DND-41 (cell line): ENCODE results near the gene SH2D7.

Source experiments
- ATAC-seq: fragments of 200-7000 bp; cut with Tn5 transposase; 3 replicates; pipeline ENCODE4 v1.9.1; 2021; ENCODE audit warnings: low read depth; ENCODE audit not compliant: insufficient read depth
- DNase-seq: peaks from one replicate; pipeline ENCODE4 v3.0.0-alpha.2; 2020
- H2AFZ ChIP-seq: 2 replicates; pipeline ENCODE4 v1.6.0; 2012; ENCODE audit warnings: low read depth, low read length
- H3K27ac ChIP-seq: 2 replicates; pipeline ENCODE4 v1.5.1; 2012; ENCODE audit warnings: low read length, inconsistent platforms
- H3K27me3 ChIP-seq: fragments of 200-600 bp; sonication (generic); 2 replicates; pipeline ENCODE4 v1.6.0; 2012; ENCODE audit warnings: low read length, mild to moderate bottlenecking, inconsistent platforms; ENCODE audit not compliant: insufficient read depth, poor library complexity
- H3K36me3 ChIP-seq: 2 replicates; pipeline ENCODE4 v1.5.1; 2012; ENCODE audit warnings: low read length, inconsistent platforms; ENCODE audit not compliant: insufficient read depth
- H3K4me1 ChIP-seq: 2 replicates; pipeline ENCODE4 v1.5.1; 2012; ENCODE audit warnings: mild to moderate bottlenecking, low read length; ENCODE audit not compliant: insufficient read depth
- H3K4me2 ChIP-seq: 2 replicates; pipeline ENCODE4 v1.6.0; 2012; ENCODE audit warnings: mild to moderate bottlenecking, moderate library complexity, low read length, inconsistent platforms; ENCODE audit not compliant: insufficient read depth
- H3K4me3 ChIP-seq, 2 experiments: fragments of 200-600 bp in 1 of 2; shearing (Covaris generic) in 1 of 2; 2 replicates each; pipeline ENCODE4 v1.5.1; 2012 to 2016; ENCODE audit warnings: inconsistent platforms in 2 of 2, low read length in 2 of 2, mild to moderate bottlenecking in 2 of 2, low read depth in 1 of 2, moderate library complexity in 1 of 2
- H3K79me2 ChIP-seq: 2 replicates; pipeline ENCODE4 v1.6.0; 2012; ENCODE audit warnings: low read length, inconsistent platforms; ENCODE audit not compliant: insufficient read depth
- H3K9ac ChIP-seq: 2 replicates; pipeline ENCODE4 v1.6.0; 2012; ENCODE audit warnings: low read depth, mild to moderate bottlenecking, inconsistent platforms, low read length, moderate library complexity
- H3K9me3 ChIP-seq: 2 replicates; pipeline ENCODE4 v1.5.1; 2012; ENCODE audit warnings: low read length, moderate library complexity, mild to moderate bottlenecking, inconsistent platforms; ENCODE audit not compliant: insufficient read depth, severe bottlenecking
- H4K20me1 ChIP-seq: 2 replicates; pipeline ENCODE4 v1.6.0; 2012; ENCODE audit warnings: low read length; ENCODE audit not compliant: insufficient read depth
- EZH2 ChIP-seq: IDR thresholded peaks from 3 replicates; pipeline ENCODE4 v1.6.1; 2012; ENCODE audit warnings: borderline replicate concordance, low read depth, mild to moderate bottlenecking, moderate library complexity, low read length, inconsistent platforms; ENCODE audit not compliant: severe bottlenecking
- TF ChIP-seq, protein P1 (sequence below): IDR thresholded peaks from 2 replicates; pipeline ENCODE4 v1.5.1; 2012; ENCODE audit warnings: borderline replicate concordance, low read length, moderate library complexity, mild to moderate bottlenecking; ENCODE audit not compliant: poor library complexity, severe bottlenecking; ENCODE audit errors: extremely low read depth

SH2D7 gene

DNA sequence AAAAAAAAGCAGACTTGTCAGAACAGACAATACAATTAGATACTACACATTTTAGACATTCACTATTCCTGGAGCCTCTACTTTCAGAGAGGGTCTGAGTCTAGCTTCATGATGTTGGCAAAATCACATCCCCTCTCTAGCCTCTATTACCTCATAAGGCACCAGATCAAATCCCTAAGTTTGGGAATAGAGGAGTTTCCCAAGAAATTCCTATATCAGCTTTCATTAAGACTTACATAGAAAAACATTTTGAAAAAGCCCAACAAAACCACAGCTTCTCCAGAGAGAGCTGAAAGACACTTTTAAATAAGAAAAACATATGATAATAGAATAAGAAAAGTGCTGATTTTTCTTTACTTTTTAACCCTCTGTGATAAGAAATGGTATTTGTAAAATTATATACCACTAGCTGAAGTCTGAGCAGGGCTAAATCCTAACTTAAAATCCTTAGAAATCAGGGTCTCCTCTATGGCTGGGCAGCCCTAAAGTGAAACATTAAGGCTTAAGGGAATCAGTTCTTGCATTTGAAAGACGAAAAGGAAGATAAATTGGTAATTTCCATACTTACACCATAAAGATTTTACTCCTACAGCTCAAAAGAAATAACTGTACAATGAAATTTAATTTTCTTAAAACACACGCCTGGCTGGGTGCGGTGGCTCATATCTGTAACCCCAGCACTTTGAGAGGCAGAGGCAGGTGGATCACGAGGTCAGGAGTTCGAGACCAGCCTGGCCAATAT, 19.1 kb upstream of the SH2D7 start:
- peak overlapping the region; percentile 15; the same call in 1 of the 2 replicates for H3K4me2 ChIP-seq
- no peak overlapping the region for H3K27ac ChIP-seq
- peaks cover 88% of the 10 kb centered on the region for H3K79me2 ChIP-seq
- no peaks in the 10 kb centered on the region for H3K9me3 ChIP-seq
- peaks cover 20% of the 10 kb centered on the region for H4K20me1 ChIP-seq
- no peak overlapping the region for H2AFZ ChIP-seq
- no peaks in the 10 kb centered on the region for H3K27me3 ChIP-seq
- H3K9ac ChIP-seq = no peak overlapping the region
- no peak for DNase-seq
- no peak for ATAC-seq
- no peak overlapping the region for H3K4me3 ChIP-seq
- TF ChIP-seq, protein P1, sequence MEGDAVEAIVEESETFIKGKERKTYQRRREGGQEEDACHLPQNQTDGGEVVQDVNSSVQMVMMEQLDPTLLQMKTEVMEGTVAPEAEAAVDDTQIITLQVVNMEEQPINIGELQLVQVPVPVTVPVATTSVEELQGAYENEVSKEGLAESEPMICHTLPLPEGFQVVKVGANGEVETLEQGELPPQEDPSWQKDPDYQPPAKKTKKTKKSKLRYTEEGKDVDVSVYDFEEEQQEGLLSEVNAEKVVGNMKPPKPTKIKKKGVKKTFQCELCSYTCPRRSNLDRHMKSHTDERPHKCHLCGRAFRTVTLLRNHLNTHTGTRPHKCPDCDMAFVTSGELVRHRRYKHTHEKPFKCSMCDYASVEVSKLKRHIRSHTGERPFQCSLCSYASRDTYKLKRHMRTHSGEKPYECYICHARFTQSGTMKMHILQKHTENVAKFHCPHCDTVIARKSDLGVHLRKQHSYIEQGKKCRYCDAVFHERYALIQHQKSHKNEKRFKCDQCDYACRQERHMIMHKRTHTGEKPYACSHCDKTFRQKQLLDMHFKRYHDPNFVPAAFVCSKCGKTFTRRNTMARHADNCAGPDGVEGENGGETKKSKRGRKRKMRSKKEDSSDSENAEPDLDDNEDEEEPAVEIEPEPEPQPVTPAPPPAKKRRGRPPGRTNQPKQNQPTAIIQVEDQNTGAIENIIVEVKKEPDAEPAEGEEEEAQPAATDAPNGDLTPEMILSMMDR = no peak
- no peak for TF ChIP-seq EZH2
- peaks cover 17% of the 10 kb centered on the region for H3K36me3 ChIP-seq
- peaks cover 71% of the 10 kb centered on the region for H3K4me1 ChIP-seq

DNA sequence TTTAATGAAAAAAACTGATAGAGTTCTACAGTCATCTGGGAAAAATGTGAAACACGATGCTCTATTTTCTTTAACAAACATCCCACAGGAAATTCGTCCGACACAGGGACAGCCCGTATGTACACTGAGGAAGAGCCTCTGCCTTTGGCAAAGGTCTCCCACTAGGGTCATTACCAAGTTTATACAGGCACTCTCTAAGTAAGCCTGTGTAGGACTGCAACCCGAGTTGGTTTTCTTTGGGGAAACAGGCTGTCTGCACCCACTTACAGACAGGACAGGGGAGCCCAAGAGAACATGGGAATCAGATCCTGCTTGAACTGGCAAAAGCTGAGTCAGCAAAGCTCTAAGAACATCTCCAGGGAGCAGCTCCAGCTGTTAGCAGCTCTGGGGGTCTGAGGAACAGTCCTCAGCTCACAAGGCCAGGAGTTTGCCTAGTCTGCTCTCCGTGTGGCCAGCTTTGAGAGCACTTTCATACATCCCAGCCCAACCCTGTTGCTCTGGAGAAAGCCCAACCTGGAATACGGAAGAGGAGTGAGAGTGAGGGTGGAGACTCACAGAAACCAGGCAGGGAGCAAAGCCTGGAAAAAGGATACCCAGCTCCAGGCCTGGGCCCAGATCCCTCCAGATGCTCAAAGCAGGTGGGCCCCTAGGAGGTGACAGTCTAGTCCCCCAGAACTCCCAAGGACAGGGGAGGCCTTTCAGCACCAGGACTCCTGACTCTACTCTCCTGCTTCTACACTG, 16.7 kb upstream of the SH2D7 start:
- Histone ChIP-seq H3K9me3 (no peaks in the 10 kb centered on the region), H4K20me1 (peaks cover 14% of the 10 kb centered on the region; the same call in 1 of the 2 replicates), H3K4me2 (peak overlapping the region; percentile 99), H3K4me1 (peaks cover 47% of the 10 kb centered on the region), H3K27me3 (no peaks in the 10 kb centered on the region), H3K79me2 (peaks cover 63% of the 10 kb centered on the region), H3K9ac (peak overlapping the region; percentile 90), H3K36me3 (peaks cover 14% of the 10 kb centered on the region), H3K4me3 (peak overlapping the region; percentile 98 to 100; a peak in 3 of 4 replicates), H2AFZ (no peak overlapping the region), H3K27ac (peak overlapping the region; percentile 69)
- TF ChIP-seq EZH2 = no peak
- TF ChIP-seq, protein P1 = no peak
- no peak for ATAC-seq
- DNase-seq = no peak

DNA sequence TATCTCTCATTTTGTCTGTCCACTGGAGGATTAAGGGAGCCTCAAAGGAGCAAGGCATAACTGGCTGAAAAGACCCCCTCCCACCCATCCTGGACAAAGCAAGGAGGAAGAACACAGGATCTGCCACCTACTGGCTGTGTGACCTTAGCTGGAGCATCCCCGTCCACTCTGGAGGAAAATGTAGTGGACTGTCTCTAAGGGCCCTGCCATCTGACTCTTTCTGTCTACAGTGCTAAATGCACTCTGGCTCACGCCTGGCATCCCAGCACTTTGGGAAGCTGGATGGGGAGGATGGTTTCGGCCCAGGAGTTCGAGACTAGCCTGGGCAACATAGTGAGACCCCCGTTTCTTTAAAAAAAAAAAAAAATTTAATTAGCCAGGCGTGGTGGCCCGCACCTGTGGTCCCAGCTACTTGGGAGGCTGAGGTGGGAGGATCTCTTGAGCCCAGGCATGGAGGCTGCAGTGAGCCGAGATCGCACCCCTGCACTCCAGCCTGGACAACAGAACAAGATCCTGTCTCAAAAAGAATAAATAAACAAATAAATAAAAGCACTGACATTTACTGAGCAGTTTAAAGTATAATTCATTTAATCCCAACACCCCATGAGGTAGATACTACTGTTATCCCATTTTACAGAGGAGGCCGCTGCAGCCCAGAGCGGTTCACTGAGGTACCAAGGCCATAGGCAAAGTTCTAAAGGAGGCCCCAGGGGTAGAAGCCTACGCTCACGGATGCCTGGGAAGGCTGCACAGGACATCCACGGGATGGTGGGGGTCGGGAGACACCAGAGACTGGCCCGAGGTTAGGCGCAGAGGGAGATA, 15.9 kb upstream of the SH2D7 start:
- Histone ChIP-seq H3K9ac (peak overlapping the region; percentile 90), H3K4me3 (peak overlapping the region; percentile 98 to 100), H3K79me2 (peaks cover 57% of the 10 kb centered on the region), H3K4me2 (peak overlapping the region; percentile 99), H3K27me3 (no peaks in the 10 kb centered on the region), H3K27ac (peak overlapping the region; percentile 89), H3K36me3 (peaks cover 14% of the 10 kb centered on the region), H2AFZ (peak overlapping the region; percentile 94), H3K9me3 (no peaks in the 10 kb centered on the region), H4K20me1 (peaks cover 14% of the 10 kb centered on the region; the same call in 1 of the 2 replicates), H3K4me1 (peaks cover 43% of the 10 kb centered on the region)
- ATAC-seq = peak; percentile 62
- peak; percentile 29 for DNase-seq
- TF ChIP-seq, protein P1 = peak; percentile 41
- TF ChIP-seq EZH2 = no peak
